Coronary artery (tissue), 2 donors: ENCODE data around the gene BUB1.
A peak's percentile ranks its signal among the peaks of the same experiment; 100 is the strongest.

Source experiments
- DNase-seq: peaks from one replicate; pipeline ENCODE4 v3.0.0-alpha.2; 2017; ENCODE audit warnings: low spot score
- H3K27ac ChIP-seq, 2 donors: fragments of 200-600 bp; sonication (generic); one replicate each; pipeline ENCODE4 v1.5.1; 2016 to 2019
- H3K4me3 ChIP-seq: fragments of 200-600 bp; sonication (generic); 2 replicates; pipeline ENCODE4 v1.5.1; 2016; ENCODE audit warnings: mild to moderate bottlenecking, moderate library complexity
- TF ChIP-seq, protein P1 (sequence below): fragments of 200-600 bp; sonication (generic); IDR thresholded peaks from one replicate; pipeline ENCODE4 v1.5.1; 2019; ENCODE audit warnings: antibody characterized with exemption

The BUB1 gene

DNA sequence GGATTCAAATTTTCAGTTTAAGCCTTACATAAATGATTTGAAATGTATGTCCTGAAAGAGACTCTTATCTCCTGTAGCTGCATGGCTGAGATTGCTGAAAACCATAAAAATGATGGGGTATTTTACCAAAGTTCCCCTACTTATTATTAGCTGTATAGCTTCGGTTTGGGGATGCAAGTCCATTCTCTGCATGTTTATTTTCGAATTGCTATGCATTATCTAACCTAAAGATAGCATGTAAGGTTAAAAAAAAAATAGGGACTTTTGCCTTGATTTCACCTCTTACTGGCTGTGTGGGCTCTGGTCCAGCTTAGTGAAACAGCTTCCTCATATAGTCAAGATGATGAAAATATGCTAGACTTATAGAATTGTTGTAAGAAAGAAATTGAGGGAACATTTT, 40.5 kb upstream of the BUB1 start:
- TF ChIP-seq, protein P1, sequence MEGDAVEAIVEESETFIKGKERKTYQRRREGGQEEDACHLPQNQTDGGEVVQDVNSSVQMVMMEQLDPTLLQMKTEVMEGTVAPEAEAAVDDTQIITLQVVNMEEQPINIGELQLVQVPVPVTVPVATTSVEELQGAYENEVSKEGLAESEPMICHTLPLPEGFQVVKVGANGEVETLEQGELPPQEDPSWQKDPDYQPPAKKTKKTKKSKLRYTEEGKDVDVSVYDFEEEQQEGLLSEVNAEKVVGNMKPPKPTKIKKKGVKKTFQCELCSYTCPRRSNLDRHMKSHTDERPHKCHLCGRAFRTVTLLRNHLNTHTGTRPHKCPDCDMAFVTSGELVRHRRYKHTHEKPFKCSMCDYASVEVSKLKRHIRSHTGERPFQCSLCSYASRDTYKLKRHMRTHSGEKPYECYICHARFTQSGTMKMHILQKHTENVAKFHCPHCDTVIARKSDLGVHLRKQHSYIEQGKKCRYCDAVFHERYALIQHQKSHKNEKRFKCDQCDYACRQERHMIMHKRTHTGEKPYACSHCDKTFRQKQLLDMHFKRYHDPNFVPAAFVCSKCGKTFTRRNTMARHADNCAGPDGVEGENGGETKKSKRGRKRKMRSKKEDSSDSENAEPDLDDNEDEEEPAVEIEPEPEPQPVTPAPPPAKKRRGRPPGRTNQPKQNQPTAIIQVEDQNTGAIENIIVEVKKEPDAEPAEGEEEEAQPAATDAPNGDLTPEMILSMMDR = no peak

DNA sequence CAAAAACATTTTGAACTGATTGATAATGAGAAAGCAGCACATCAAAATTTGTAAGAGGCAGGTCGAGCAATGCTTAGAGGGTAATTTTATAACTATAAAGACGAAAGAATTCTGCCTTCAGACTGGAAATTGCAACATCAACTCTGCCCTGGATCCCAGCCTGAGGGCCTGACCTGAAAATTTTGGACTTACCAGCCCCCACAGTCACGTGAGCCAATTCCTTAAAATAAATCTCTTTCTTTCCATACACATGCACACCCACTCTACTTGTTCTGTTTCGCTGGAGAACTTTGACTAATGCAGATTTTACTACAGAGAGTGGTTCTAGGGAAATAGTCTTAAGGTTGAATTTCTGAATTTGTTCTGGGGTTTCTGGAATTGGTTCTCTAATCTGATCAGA, 39.9 kb upstream of the BUB1 start:
- no peak for DNase-seq
- TF ChIP-seq, protein P1 = no peak
- Histone ChIP-seq H3K27ac (peak overlapping the region in 1 of 2 donors; percentile 3), H3K4me3 (no peak overlapping the region)

More for the DNA sequence above, 40.5 kb upstream of the BUB1 start:
- no peak overlapping the region for H3K4me3 ChIP-seq
- no peak for DNase-seq
- H3K27ac ChIP-seq = peak overlapping the region in 1 of 2 donors; percentile 3

DNA sequence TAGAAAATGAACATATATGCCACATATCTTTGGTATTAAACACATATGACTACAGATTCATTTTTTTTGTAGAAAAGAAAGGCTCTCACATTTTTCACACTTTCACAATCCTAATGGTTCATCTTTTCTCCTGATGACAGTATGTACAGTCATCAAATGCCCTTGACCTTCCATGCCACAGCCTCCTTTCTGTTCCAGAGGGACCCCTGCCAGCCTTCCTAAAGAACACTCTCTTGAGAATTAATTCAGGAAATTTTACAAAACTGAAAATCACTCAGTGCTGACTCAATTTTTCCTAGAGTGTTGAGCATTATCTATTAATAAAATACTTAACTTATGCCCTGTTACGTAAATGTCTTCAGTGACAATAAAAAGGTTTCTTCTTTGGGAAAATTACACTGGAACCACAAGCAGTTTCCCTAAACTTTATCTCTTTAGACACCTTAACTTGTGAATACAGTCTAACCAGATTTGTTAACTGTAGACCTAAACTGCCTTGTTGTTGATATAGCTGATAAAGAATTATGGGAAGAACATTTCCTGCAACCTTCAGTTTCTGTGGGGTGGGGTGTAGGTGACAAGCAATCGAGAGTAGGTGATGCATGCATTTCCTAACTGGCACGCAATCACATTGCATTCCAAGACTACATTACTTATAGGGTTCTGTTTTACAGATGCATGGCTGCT, 39.2 kb upstream of the BUB1 start:
- H3K4me3 ChIP-seq = no peak overlapping the region
- TF ChIP-seq, protein P1 = no peak
- peak overlapping the region in 1 of 2 donors; percentile 3 for H3K27ac ChIP-seq
- no peak for DNase-seq

DNA sequence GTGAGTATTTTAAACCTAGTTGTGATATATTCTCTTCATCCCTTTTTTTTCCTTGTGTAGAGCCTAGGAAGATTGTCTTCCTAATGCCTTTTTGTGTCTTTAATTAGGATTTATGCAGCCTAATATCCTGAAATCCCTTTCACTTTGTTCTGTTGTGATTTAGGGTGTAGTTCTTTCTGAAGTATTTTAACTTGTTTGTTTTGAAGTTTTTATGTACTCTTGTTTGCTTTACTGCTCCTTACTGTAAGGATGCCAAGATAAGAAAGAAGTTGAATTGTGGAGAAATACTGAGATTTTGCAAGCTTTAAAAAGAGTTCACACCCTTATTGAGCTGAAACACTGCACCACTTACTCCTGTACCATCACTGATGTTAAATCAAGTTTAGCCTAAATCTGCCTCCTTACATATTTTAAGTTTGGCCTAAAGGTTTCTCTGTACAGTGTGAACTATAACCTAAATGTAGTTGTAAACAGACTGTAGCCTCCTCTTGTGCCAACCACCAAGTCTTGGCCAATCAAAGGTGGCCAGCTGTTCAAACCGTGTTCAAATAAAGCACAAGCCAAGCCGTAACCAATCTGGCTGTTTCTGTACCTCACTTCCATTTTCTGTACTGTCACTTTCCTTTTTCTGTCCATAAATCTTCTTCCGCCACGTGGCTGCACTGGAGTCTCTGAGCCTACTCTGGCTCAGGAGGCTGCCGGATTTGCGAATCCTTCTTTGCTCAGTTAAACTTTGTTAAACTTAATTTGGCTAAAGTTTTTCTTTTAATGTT, 36.8 kb upstream of the BUB1 start:
- no peak overlapping the region for H3K27ac ChIP-seq
- TF ChIP-seq, protein P1 = no peak
- no peak overlapping the region for H3K4me3 ChIP-seq
- DNase-seq = no peak

DNA sequence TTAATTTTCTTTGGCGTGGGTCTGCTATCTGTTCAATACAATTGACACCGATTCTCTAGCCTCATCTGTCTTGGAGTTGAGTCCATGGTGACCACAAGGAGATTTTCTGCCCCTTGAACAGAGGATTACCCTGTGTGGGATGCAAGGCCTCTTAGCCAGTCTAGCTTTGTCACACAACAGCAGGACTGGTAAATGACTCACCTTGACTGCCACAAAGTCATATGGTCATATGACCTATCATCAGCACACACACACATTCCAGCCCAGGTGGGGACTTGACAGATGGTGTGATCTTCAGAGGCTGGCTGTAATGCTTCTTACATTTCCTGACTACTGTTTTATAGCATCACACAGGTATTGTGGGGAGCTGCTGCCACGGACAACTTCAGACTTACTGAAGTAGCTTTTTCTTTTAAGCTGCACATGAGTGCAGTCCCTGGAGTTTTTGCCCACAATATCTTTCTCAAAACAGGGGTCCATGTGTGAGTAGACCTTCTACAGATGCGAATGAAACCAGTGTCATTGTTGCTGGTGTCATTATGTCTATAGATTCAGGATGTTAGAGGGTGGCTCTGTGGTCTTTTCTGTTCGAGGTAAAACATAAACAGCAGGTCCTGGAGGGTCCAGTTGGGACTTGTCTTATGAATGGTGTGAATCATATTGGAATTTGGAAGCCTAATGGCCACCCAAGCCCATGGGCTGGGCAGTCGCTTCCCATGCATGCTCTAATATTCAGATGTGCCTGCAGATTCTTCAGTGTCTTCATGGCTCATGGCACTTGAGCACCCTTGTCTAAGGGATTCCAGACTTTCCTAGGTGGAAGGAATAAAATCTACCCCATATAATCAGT, 35.9 kb upstream of the BUB1 start:
- no peak for DNase-seq
- no peak overlapping the region for H3K4me3 ChIP-seq
- no peak overlapping the region for H3K27ac ChIP-seq
- TF ChIP-seq, protein P1 = no peak

DNA sequence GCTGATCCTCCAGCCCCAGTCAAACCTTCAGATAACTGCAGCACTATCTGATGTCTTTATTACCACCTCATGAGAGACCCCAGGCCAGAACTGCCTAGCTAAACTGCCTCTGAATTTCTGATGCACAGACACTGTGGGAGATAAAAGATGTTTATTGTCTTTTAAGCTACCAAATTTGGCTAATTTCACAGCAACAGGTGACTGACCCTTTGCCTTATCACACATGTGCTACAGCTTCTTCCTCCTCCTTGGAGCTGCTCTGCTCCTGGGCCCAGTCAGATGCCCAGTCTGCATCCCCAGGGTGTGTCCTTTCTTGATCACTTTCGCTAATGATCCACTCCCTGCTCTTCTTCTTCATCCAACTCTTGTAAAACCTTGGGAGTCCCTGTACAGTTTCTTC, 34.9 kb upstream of the BUB1 start:
- H3K4me3 ChIP-seq = no peak overlapping the region
- H3K27ac ChIP-seq = no peak overlapping the region
- TF ChIP-seq, protein P1 = no peak
- no peak for DNase-seq
